ENCODE results near the gene BAAT.

GRCh38 chr9:101341958-101342357 is 42.8 kb downstream of the BAAT start:
- TF ChIP-seq ZNF70 (CRISPR knock-in tag; IDR thresholded peaks at IDR 0.05) = no peak
- no peak for TF ChIP-seq ESRRG (CRISPR knock-in tag; IDR thresholded peaks at IDR 0.05)
- no peak for TF ChIP-seq ZFP3 (CRISPR knock-in tag; IDR thresholded peaks at IDR 0.05)
- TF ChIP-seq POU6F1 (CRISPR knock-in tag; IDR thresholded peaks at IDR 0.05; ENCODE audit: borderline replicate concordance, low read depth) = no peak
- no peak for TF ChIP-seq RARB (CRISPR knock-in tag; IDR thresholded peaks at IDR 0.05)
- no peak for TF ChIP-seq ZC3H10 (CRISPR knock-in tag; IDR thresholded peaks at IDR 0.05)
- TF ChIP-seq BACH2 (CRISPR knock-in tag; IDR thresholded peaks at IDR 0.05; ENCODE audit: borderline replicate concordance) = no peak
